ENCODE results near the gene CAST. TPM values are rescaled to one million over a fixed set of nuclear protein-coding genes. Genes with fewer than 3 reads are reported as not detected.

CAST gene
- total RNA-seq, 4 donors from 2014 or later = 292 to 347 (median 320) TPM

GRCh38 chr5:96708600-96708999 lies 46.4 kb downstream of the CAST start:
- no peaks in the 10 kb centered on the region for H3K36me3 ChIP-seq
- H3K4me3 ChIP-seq = no peak overlapping the region
- H3K27ac ChIP-seq = no peak overlapping the region
- ATAC-seq = no peak
- no peaks in the 10 kb centered on the region for H3K27me3 ChIP-seq
- peaks cover 6 to 88% (median 9%) of the 10 kb centered on the region in 3 donors for H3K4me1 ChIP-seq
- TF ChIP-seq CTCF (IDR thresholded peaks at IDR 0.05) = no peak
- TF ChIP-seq EP300 (IDR thresholded peaks at IDR 0.05) = no peak
- no peak for TF ChIP-seq POLR2A (IDR thresholded peaks at IDR 0.05)
- no peak for TF ChIP-seq POLR2AphosphoS5 (IDR thresholded peaks at IDR 0.05)
- WGBS, 2 donors (ENCODE audit: low coverage in 1 of 2) = 93 to 100% methylated on average over 2 to 4 of the region's 4 CpGs
- H3K9me3 ChIP-seq = no peaks in the 10 kb centered on the region

- H3K36me3 ChIP-seq = no peaks in the 10 kb centered on the region
- TF ChIP-seq POLR2A (IDR thresholded peaks at IDR 0.05) (no peak), POLR2AphosphoS5 (IDR thresholded peaks at IDR 0.05) (no peak), CTCF (IDR thresholded peaks at IDR 0.05) (no peak), EP300 (IDR thresholded peaks at IDR 0.05) (no peak)
- ATAC-seq = no peak
- no peak overlapping the region for H3K27ac ChIP-seq
- no peaks in the 10 kb centered on the region for H3K27me3 ChIP-seq
- H3K4me3 ChIP-seq = no peak overlapping the region
- WGBS, 2 donors (ENCODE audit: low coverage in 1 of 2) = 38 to 42% methylated on average over 2 of the region's 3 CpGs
- H3K4me1 ChIP-seq = peaks cover 6 to 88% (median 7%) of the 10 kb centered on the region in 3 donors
- H3K9me3 ChIP-seq = no peaks in the 10 kb centered on the region
Measured at GRCh38 chr5:96709152-96709821, 47.1 kb downstream of the CAST start.

GRCh38 chr5:96712100-96712746 lies 50.0 kb downstream of the CAST start:
- WGBS, 2 donors (ENCODE audit: low coverage in 1 of 2) = 100% methylated on average over 1 to 2 of the region's 2 CpGs
- no peak for ATAC-seq
- Histone ChIP-seq H3K27ac (no peak overlapping the region), H3K27me3 (no peaks in the 10 kb centered on the region), H3K4me3 (no peak overlapping the region), H3K36me3 (no peaks in the 10 kb centered on the region), H3K9me3 (no peaks in the 10 kb centered on the region), H3K4me1 (peaks cover 18 to 92% (median 18%) of the 10 kb centered on the region in 3 donors)
- TF ChIP-seq CTCF (IDR thresholded peaks at IDR 0.05) = no peak
- TF ChIP-seq EP300 (IDR thresholded peaks at IDR 0.05) = no peak
- no peak for TF ChIP-seq POLR2A (IDR thresholded peaks at IDR 0.05)
- no peak for TF ChIP-seq POLR2AphosphoS5 (IDR thresholded peaks at IDR 0.05)

- Histone ChIP-seq H3K27me3 (no peaks in the 10 kb centered on the region), H3K9me3 (no peaks in the 10 kb centered on the region), H3K36me3 (no peaks in the 10 kb centered on the region), H3K4me1 (peaks cover 14 to 89% (median 15%) of the 10 kb centered on the region in 3 donors), H3K4me3 (no peak overlapping the region), H3K27ac (peak overlapping the region; percentile 55 to 78 (median 68))
- no peak for TF ChIP-seq EP300 (IDR thresholded peaks at IDR 0.05)
- no peak for TF ChIP-seq CTCF (IDR thresholded peaks at IDR 0.05)
- TF ChIP-seq POLR2AphosphoS5 (IDR thresholded peaks at IDR 0.05) = no peak
- no peak for TF ChIP-seq POLR2A (IDR thresholded peaks at IDR 0.05)
- peak; percentile 37 for ATAC-seq
Measured at GRCh38 chr5:96714450-96714849, 52.3 kb downstream of the CAST start.
